AG04449 (cell line): ENCODE results near the gene KIAA1755.

Source experiments
- CTCF ChIA-PET: fragments of 350-600 bp; formaldehyde crosslinking; extraction: SDS; loops from one replicate; lab custom pipeline; 2021; ENCODE audit warnings: antibody characterized with exemption; lab: Yijun Ruan, JAX
- POLR2A ChIA-PET: fragments of 400-600, 350-600 bp; formaldehyde crosslinking; extraction: SDS; loops from one replicate; lab custom pipeline; 2020; ENCODE audit warnings: antibody characterized with exemption, inconsistent platforms; lab: Yijun Ruan, JAX
- DNase-seq: peaks from one replicate; pipeline ENCODE4 v3.0.0-alpha.2; 2010; ENCODE audit warnings: low read depth, low spot score
- H3K4me3 ChIP-seq: 2 replicates; pipeline ENCODE4 v1.5.1; 2011; ENCODE audit warnings: low read depth, mild to moderate bottlenecking, control low read depth, low read length
- CTCF ChIP-seq: IDR thresholded peaks from one replicate; pipeline ENCODE4 v1.5.1; 2011; ENCODE audit warnings: mild to moderate bottlenecking, moderate library complexity, low read length, control low read depth, inconsistent platforms; ENCODE audit not compliant: insufficient read depth; ENCODE audit errors: missing control alignments

The KIAA1755 gene

GRCh38 chr20:38298768-38299288 lies 38.3 kb upstream of the KIAA1755 start:
- POLR2A ChIA-PET: no interaction called here
- no peak for DNase-seq
- no peak overlapping the region for H3K4me3 ChIP-seq
- no peak for TF ChIP-seq CTCF
- CTCF ChIA-PET: interaction anchor here (0.7 to 15.7 kb wide), 5 partner anchors 10 to 241 kb away, joined by 3 to 250 read pairs (median 4); no protein-coding TSS in a partner anchor

- H3K4me3 ChIP-seq: no peak overlapping the region
- DNase-seq: no peak
- ChIA-PET POLR2A (no interaction called here), CTCF (interaction anchor here (1.3 to 15.7 kb wide), 3 partner anchors 10 to 240 kb away, joined by 4 to 250 read pairs (median 5); no protein-coding TSS in a partner anchor)
- no peak for TF ChIP-seq CTCF
These were observed 37.6 kb upstream of the KIAA1755 start for GRCh38 chr20:38297916-38298674.

GRCh38 chr20:38296433-38296832 lies 35.9 kb upstream of the KIAA1755 start:
- H3K4me3 ChIP-seq: no peak overlapping the region
- POLR2A ChIA-PET: no interaction called here
- CTCF ChIA-PET: no interaction called here
- DNase-seq: no peak
- no peak for TF ChIP-seq CTCF

- ChIA-PET POLR2A (no interaction called here), CTCF (no interaction called here)
- TF ChIP-seq CTCF: no peak
- no peak for DNase-seq
- no peak overlapping the region for H3K4me3 ChIP-seq
These were observed 35.3 kb upstream of the KIAA1755 start for GRCh38 chr20:38295811-38296210.

GRCh38 chr20:38294076-38294591 lies 33.6 kb upstream of the KIAA1755 start:
- TF ChIP-seq CTCF: no peak
- CTCF ChIA-PET: interaction anchor here (1.0 kb wide), 1 partner anchor 237 kb away, joined by 4 read pairs; no protein-coding TSS in a partner anchor
- DNase-seq: no peak
- no peak overlapping the region for H3K4me3 ChIP-seq
- POLR2A ChIA-PET: no interaction called here

GRCh38 chr20:38293491-38294065 lies 33.0 kb upstream of the KIAA1755 start:
- no peak for DNase-seq
- ChIA-PET POLR2A (no interaction called here), CTCF (interaction anchor here (1.0 kb wide), 1 partner anchor 236 kb away, joined by 4 read pairs; no protein-coding TSS in a partner anchor)
- no peak for TF ChIP-seq CTCF
- H3K4me3 ChIP-seq: no peak overlapping the region
